Superior temporal gyrus (tissue), 1 donor: Measurements from ENCODE around the gene CRTAP.
"Not testable (repeated sequence)": the region's sequence is repeated elsewhere in the genome, so short reads cannot be mapped to it uniquely, and the experiment has no call there.

Experiments used
- DNase-seq: peaks from one replicate; pipeline ENCODE4 v3.0.0-alpha.2; 2016; ENCODE audit errors: extremely low spot score

Gene CRTAP

DNA sequence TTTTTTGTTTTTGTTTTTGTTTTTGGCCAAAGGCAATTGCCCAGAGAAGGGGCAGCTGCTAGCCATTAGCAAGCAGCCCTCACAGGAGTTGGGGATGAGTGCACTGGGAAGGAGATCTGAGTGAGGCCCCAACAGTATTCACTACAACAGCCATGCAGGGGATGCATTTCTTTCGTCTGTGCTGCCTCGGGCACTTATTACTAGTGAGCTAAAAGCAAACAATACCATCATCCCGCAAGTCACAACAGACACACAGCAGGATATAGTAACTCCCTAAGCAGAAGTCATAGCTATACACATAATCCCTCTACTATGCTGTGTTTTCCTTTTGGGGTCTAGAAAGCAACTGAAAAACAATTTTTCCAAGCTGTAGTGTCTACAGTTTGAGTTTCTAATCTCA is 27.2 kb downstream of the CRTAP start:
- no peak for DNase-seq

- no peak for DNase-seq
Observed at GRCh38 chr3:33144433-33144832, 30.6 kb downstream of the CRTAP start.

DNA sequence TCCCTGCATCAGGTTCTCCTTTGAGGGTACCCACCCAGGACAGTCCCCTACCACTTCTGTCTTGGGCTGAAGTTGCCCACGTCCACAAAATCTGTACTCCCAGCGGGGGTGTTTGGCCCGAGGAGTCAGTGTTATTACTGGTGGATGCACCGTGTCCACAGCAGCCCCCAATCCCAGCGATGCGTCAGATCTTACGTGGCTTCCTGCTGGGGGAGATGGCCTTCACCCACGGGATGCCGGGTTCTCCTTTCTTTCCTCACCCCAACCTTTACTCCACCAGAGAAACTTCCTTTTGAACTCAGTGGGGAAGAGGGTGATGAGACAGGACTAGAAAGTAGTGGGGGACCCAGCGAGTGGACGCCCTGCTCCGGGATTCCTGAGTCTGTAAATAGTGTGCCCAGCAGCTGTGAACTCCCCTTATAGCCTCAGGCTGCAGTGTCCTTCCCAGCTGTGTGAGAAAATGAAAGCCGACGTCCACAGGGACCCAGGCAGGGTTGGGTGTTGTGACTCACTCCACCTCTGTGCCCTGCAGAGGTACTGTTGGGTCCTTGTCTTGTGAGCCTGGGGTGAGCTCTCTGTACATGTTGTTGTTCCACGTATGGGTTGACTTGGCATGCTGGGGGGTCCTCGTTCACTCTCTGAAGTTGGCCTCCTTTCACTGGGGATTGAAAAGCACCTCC is 31.5 kb downstream of the CRTAP start:
- no peak for DNase-seq

DNA sequence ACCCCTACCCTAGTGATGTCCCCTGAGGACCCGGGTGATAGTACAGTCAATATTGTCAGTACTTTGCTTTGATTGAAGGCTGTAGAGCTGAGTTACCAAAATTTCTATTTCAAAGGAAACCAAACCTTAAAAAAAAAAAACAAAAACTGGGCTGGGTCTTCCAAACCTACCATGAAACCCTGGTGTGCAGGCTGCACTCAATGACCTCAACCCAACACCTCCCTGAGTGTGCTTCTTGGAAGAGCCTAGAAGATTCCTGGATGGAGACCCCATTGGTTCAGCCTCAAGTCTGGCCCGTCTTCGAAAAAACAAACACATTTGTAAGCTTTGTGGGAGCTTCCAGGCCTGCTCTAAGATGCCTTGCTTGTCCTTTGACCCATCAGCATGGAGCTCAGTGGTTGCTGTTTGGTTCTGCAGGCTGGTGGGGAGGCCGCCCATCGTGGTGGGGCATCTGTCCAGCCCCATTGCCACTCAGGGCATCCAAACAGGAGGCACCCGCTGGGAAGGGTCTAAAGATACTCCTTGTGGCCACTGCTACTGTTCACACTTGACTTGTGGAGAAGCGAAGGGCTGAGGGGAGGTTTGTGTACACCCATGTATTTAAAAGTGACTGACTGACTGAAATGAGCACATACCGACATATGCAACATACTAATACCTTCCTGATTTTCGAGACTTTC is 32.2 kb downstream of the CRTAP start:
- no peak for DNase-seq

DNA sequence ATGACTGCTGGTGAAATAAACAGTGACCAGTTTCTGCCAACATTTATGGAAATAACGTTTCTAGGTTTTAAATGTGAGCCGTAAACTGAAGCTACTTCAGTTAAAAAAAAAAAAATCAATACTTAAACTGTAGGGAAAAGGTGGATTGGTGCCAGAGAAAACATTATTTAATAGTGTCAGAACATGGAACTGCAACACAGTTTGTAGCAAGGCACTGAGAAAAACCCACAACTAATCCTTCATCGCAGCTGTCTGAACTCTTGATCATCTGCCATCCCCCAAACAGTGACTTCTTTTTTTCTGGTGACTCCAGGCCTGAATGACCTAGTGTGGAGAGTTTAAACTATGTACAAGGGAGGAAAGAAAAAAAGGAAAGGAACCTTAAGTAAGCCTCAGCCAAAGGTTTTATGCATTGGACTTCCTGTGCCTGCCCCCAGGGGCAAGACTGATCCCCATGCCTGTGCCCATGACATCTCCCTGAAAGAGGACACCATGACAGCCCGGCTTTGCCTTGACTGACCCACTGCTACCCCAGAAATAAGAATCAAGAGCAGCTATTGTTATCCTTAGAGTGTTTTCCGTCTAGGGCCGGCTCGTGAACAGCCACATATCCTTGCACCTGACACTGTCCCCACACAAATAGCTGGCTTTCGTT is 33.1 kb downstream of the CRTAP start:
- DNase-seq: peak; percentile 95

DNA sequence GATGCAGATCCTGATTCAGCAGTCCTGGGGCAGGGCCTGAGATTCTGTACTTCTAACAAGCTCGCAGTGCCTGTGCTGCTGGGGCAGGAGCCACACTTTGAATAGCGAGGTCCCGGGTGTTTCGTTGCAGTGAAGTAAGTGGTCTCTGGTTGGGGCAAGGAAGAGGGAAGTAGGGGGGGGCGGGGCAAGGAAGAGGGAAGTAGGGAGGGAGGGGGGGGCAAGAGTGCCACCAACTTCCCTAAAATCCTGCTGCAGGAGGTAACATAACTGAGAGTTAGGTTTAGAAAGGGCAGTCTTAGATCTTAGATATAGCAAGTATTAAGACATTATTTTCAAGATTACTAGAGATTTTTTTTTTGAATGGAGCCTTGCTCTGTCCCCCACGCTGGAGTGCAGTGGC is 35.5 kb downstream of the CRTAP start:
- DNase-seq: no peak

DNA sequence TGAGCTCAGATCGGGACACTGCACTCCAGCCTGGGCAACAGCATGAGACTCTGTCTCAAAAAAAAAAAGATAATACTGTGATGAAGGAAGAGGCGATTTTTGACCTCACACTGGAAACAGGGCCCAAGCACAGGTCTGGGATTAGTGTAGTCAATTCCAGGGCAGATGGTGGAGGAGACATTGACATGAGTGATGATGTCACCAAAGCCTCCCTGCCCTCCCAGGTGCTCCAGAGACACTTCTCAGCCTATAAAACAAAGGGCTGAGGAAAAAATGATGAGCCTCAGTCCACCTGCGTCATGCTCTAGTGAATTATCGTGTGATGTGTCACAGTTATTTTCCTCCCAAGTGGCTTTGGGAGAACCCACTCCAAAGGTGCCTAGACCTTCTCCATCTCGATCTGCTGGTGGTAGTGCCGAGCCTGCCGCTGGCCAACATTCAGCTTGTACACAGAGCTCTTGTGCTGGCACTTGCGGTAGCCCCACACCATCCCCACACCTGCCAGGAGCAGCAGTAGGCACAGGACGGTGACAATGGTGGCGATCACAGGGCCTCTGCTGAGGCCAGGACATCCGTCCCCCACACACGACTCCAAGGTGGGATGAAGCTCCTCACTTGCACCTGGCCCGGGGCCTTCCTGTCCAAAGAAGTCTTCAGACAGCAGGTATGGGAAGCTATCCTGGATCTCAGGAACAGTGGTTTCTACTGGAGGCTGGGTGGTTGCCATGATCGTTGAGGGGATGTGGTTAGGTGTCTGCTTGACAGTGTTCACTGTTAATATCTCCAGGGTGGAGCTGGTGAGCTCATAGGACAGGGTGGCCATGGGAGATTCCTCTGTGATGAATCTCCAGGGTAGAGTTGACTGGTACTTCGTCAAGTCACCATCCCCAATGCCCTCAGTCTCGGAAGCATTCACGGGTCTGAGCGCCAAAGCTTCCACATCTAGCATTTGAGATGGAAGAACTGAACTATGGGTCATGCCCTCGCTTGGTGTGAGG is 38.8 kb downstream of the CRTAP start:
- no peak for DNase-seq

GRCh38 chr3:33153782-33154181 is 40.0 kb downstream of the CRTAP start:
- no peak for DNase-seq

GRCh38 chr3:33155301-33155700 is 41.5 kb downstream of the CRTAP start:
- DNase-seq: peak; percentile 62

GRCh38 chr3:33159234-33159633 is 45.4 kb downstream of the CRTAP start:
- no peak for DNase-seq

DNA sequence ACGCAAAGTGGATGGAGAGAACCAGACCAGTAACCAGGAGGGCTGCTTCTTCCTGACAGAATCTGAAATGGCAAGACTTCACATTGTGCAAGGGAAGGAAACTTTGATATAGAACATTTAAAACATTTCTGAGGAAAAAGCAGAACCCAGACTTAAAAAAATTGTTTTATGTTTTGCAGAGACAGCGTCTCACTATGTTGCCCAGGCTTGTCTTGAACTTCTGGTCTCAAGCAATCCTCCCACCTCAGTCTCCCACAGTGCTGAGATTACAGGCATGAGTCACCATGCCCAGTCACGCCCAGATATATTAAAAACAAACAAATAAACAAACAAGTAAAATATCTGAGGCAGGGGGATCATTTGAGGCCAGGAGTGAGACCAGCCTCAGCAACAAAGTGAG is 46.2 kb downstream of the CRTAP start:
- no peak for DNase-seq

- not testable (repeated sequence) for DNase-seq
Observed at GRCh38 chr3:33162621-33163020, 48.8 kb downstream of the CRTAP start.

- no peak for DNase-seq
Observed at GRCh38 chr3:33165372-33165771, 51.6 kb downstream of the CRTAP start.

GRCh38 chr3:33166095-33166494 is 52.3 kb downstream of the CRTAP start:
- no peak for DNase-seq

DNA sequence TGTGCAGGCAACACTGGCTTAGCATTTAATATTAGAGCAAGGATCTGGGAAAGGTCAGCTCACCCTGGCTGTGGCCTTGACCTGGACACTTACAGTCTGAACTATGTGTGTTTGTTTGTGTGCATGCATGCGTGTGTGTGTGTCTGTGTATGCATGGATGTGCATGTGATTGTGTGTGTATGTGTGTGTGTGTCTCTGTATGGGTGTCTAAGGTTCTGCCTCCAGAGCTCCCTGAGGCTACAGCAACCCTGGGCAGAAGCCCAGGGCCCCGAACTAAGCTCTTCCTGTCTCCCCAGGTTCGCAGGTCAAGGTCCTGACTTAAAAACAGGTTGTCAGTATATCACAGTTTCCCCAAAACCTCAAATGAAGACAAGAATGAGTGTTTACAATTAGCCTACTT is 53.5 kb downstream of the CRTAP start:
- no peak for DNase-seq

- DNase-seq: no peak
Observed at GRCh38 chr3:33167716-33168336, 54.0 kb downstream of the CRTAP start.

- no peak for DNase-seq
Observed at GRCh38 chr3:33170531-33170930, 56.7 kb downstream of the CRTAP start.

DNA sequence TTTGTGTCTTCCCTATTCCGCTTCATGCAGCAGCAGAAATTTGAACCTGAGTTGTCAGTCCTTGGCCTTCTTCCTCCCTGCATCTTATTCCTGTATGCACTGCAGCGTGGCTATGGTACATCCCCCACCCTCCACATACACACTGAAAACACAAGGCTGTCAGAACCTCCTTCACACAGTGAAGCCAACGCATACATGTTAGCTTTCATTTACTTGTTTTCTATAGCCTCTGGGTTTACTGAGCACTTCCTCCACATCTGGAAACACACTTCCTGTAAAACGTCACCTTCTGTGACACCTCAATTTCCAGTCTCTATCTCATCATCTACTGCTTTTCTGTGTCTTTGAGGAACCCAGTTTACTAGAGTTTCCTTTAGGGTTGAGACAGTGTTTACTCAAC is 57.8 kb downstream of the CRTAP start:
- DNase-seq: no peak

- DNase-seq: no peak
Observed at GRCh38 chr3:33173103-33173502, 59.3 kb downstream of the CRTAP start.

- DNase-seq: no peak
Observed at GRCh38 chr3:33173672-33174071, 59.9 kb downstream of the CRTAP start.

- DNase-seq: no peak
Observed at GRCh38 chr3:33174095-33174494, 60.3 kb downstream of the CRTAP start.
